Measurements from ENCODE around the gene ADORA1.

Gene ADORA1

GRCh38 chr1:203176273-203177035 lies 48.9 kb downstream of the ADORA1 start:
- no peak for DNase-seq

- no peak for DNase-seq
Observed at GRCh38 chr1:203177036-203177405, 49.5 kb downstream of the ADORA1 start.

- no peak for DNase-seq
Observed at GRCh38 chr1:203177470-203178039, 50.0 kb downstream of the ADORA1 start.

GRCh38 chr1:203178083-203178482 lies 50.6 kb downstream of the ADORA1 start:
- DNase-seq, result no peak

- DNase-seq, result no peak
Observed at GRCh38 chr1:203178821-203179666, 51.5 kb downstream of the ADORA1 start.

GRCh38 chr1:203179667-203180005 lies 52.1 kb downstream of the ADORA1 start:
- no peak for DNase-seq

- no peak for DNase-seq
Observed at GRCh38 chr1:203180611-203181330, 53.2 kb downstream of the ADORA1 start.

GRCh38 chr1:203181586-203182386 lies 54.3 kb downstream of the ADORA1 start:
- DNase-seq, result no peak

GRCh38 chr1:203182387-203182953 lies 54.9 kb downstream of the ADORA1 start:
- DNase-seq, result no peak

GRCh38 chr1:203183828-203184227 lies 56.3 kb downstream of the ADORA1 start:
- DNase-seq, result no peak

GRCh38 chr1:203184467-203184866 lies 56.9 kb downstream of the ADORA1 start:
- DNase-seq, result no peak

GRCh38 chr1:203185061-203185461 lies 57.5 kb downstream of the ADORA1 start:
- DNase-seq, result no peak

- DNase-seq, result no peak
Observed at GRCh38 chr1:203185585-203185984, 58.1 kb downstream of the ADORA1 start.

- DNase-seq, result no peak
Observed at GRCh38 chr1:203186091-203186445, 58.5 kb downstream of the ADORA1 start.

GRCh38 chr1:203186446-203187303 lies 59.1 kb downstream of the ADORA1 start, which contains the start of gene CHI3L1:
Gene CHI3L1 (minus strand): TSS chr1:203186704. CDS start chr1:203186623, 81 bp downstream.
- no peak for DNase-seq

- DNase-seq, result no peak
Observed at GRCh38 chr1:203187304-203187685, 59.8 kb downstream of the ADORA1 start.

GRCh38 chr1:203187689-203188264 lies 60.3 kb downstream of the ADORA1 start:
- no peak for DNase-seq

- no peak for DNase-seq
Observed at GRCh38 chr1:203188686-203189232, 61.2 kb downstream of the ADORA1 start.

GRCh38 chr1:203189951-203190352 lies 62.4 kb downstream of the ADORA1 start:
- no peak for DNase-seq

GRCh38 chr1:203190949-203191348 lies 63.4 kb downstream of the ADORA1 start:
- no peak for DNase-seq
